NT2/D1 (cell line): ENCODE measurements around the gene NR3C2.

ENCODE experiments used
- SUZ12 ChIP-seq: IDR thresholded peaks from 2 replicates; pipeline ENCODE4 v1.6.1; 2011; ENCODE audit not compliant: insufficient read length, insufficient read depth; ENCODE audit errors: extremely low read depth
- ZNF274 ChIP-seq: IDR thresholded peaks from 2 replicates; pipeline ENCODE4 v1.6.1; 2011; ENCODE audit warnings: mild to moderate bottlenecking, low read depth, low read length

DNA sequence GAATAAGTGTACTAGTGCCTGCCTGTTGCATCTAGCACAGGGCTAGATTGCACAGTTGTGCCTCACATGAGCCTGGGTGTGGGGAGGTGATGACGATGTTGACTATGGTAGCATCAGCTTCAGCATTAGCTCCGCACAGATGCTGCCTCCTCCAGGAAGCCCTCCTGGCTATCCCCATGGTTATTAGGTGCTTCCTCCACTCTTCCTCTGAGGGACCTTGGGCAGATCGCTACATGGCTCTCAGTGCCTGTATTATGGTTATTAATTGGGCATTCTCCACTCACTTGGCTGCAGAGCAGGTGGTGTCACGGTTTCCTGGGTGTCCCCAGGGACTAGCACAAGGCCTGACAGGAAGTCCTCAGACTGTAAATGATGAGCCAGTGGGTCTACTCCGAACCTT is 384.7 kb downstream of the NR3C2 start:
- TF ChIP-seq SUZ12: no peak
- no peak for TF ChIP-seq ZNF274
